IPS-NIHi7 (cell line): Measurements from ENCODE around the gene TERF2IP.

ENCODE experiments used
- DNase-seq: peaks from one replicate; pipeline ENCODE4 v3.0.0; 2012; ENCODE audit warnings: mixed read lengths; ENCODE audit errors: extremely low spot score

TERF2IP gene

DNA sequence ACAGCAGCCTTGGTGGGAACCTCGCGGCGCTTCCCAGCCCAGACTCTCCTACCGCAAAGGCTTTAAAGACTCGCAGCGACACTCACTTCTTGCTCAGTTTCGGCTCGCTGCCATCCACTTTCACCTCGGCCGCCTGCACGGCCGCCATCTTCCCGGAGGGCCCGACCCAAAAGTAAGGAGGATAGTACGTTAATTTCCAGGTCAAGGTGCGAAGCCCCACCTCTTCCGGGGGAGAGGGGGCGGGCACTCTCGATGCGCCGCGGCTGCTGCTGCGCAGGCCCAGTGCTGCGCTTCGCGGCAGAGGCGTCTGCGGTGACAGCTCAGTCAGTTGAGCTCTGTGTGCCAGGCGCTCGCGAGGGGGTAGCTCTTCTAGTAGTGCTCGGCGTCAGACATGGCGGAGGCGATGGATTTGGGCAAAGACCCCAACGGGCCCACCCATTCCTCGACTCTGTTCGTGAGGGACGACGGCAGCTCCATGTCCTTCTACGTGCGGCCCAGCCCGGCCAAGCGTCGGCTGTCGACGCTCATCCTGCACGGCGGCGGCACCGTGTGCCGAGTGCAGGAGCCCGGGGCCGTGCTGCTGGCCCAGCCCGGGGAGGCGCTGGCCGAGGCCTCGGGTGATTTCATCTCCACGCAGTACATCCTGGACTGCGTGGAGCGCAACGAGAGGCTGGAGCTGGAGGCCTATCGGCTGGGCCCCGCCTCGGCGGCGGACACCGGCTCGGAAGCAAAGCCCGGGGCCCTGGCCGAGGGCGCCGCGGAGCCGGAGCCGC, at the start of gene TERF2IP, which contains the start of gene KARS1:
TSS of gene TERF2IP (plus strand) at position 282 of the 773 bp plus-strand sequence. CDS start at position 392, 110 bp downstream.
TSS of gene KARS1 (minus strand) at position 174 of the 773 bp plus-strand sequence. CDS start at position 148, 26 bp downstream.
- peak; percentile 96 for DNase-seq

GRCh38 chr16:75599452-75600277, 47.9 kb upstream of the TERF2IP start:
- DNase-seq, result no peak

- DNase-seq, result no peak
Observed at GRCh38 chr16:75603241-75603640, 44.3 kb upstream of the TERF2IP start.

- no peak for DNase-seq
Observed at GRCh38 chr16:75606507-75606906, 41.1 kb upstream of the TERF2IP start.

DNA sequence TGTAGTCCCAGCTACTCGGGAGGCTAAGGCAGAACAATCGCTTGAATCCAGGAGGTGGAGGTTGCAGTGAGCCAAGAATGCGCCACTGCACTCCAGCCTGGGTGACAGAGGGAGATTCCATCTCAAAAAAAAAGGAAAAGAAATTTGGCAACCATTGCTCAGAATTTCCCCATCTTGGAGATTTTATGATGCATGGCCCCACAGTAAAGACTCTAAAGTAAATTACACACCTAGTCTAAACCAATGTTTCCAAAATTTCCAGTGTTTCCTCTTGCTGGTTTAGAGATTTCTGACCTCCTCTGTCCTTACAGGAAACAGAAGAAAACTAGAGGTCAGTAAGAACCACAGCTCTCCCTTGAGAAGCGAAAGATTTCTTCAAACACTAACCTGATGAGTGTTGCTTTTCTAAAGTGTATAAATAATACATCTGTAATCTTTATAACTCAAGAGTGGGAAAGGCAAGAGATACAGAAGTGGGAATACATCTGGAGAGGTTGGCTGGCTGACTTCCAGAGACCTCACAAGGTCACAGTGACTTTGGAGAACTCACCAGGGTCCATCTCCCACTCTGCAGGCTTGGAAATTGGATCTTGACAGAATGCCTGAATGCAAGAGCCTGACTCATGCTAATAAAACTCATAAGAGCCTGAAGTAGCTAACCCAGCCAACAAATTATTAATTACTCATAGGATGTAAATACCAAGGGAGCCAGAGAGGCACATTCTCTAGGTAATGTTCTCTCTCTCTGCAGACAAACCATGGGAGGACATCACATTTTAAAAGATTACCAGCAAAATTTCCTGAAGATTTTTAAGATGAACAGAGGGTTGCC, 33.3 kb upstream of the TERF2IP start:
- no peak for DNase-seq

DNA sequence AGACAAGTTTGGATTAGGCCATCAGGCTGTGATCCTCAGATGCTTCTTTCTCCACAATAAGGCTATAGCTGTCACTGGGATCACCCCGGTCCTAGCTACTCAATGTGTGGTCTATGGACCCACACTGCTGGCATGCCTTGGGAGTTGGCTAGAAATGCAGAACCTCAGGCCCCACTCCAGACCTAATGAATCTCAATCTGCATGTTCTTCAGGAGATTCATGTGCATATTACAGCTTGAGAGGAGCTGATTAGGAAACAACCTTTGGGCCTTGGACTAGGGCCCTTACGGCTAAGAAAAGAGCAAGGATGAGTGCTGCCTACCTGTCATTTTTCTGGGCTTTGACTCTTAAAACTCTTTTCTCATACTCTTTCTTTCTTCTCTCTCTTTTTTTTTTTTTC, 32.0 kb upstream of the TERF2IP start:
- DNase-seq, result no peak

- DNase-seq, result no peak
Observed at GRCh38 chr16:75616521-75617010, 31.0 kb upstream of the TERF2IP start.

- no peak for DNase-seq
Observed at GRCh38 chr16:75617121-75617520, 30.5 kb upstream of the TERF2IP start.

- DNase-seq, result no peak
Observed at GRCh38 chr16:75618780-75619179, 28.8 kb upstream of the TERF2IP start.

DNA sequence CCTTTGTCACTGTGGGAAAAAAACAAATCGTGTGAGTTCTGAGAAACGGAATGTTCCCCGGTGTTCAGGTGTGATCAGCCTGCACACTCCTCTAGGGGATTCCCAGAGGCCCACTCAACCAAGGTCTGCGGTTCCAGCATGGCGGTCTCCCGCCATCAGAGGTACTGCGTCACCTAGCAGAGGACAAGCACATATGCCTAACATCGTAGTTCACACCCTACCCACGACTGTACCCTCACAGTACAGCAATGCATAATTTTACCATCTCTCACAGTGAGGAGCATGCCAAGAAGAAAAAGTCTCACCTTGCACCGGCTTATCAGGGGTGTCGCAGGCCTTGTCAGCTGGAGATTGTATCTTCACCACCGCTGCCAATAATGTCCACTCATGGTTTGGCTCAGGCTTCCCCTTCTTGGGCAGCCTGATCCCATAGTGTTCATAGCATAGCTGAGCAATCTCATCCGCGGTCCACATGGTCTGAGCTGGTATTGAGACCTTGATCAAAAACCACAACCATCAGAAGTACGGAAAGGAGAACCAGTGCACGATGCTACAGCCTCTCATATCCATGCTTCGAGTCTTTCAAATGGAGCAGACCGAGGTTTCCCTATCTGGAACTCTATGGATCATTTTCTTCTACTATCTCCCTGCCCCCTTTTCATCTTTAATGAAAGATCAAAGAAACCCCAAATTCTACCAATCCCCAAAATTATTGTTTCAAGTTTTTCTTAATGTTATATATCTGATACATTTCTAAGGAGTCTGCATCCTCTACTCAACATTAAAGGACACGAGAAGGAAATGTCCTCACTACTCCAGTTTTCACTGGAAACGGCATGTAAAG, 27.0 kb upstream of the TERF2IP start:
- DNase-seq, result no peak

GRCh38 chr16:75621170-75621477, 26.4 kb upstream of the TERF2IP start:
- DNase-seq, result peak; percentile 28

GRCh38 chr16:75622761-75623605, 24.6 kb upstream of the TERF2IP start, which contains the start of gene ADAT1:
ADAT1 (minus strand) TSS chr16:75623281; CDS start chr16:75620799, 2,482 bp downstream.
- peak; percentile 97 for DNase-seq

DNA sequence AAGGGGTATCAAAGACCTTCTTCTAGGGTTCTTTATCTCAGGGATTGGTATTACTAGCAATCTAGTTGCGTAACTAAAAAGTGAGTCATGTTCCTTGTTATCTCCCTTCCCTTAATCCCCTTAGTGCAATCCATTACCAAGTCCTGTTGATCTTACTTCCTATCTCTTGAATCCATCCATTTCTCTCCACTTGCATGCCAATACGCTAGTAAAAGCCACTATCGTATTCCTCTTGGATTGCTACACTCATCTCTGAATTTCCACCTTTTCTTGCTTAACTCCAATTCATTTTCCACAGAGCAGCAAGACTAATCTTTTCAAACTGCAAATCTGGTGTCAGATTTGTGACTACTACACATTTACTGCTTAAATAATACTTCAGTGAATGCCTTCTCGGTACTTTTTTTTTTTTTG, 22.6 kb upstream of the TERF2IP start:
- DNase-seq, result no peak

DNA sequence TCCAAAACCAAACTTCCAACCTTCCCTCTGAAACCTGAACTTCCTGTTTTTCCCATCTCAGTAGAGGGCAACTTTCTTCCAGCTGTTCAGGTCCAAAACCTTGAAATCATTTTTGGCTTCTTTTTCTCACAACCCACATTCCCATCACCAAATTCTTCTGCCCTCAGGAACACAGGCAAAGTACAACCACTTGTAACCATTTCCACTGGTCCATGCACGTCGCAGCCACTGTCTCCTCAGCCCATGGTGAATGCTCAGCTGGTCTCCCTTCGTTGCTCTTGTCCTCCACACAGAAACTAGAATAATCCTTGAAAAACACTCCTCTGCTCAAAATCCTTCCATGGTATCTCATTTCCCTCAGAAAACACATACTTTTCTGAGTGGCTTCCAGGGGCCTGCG, 20.8 kb upstream of the TERF2IP start:
- DNase-seq, result no peak

DNA sequence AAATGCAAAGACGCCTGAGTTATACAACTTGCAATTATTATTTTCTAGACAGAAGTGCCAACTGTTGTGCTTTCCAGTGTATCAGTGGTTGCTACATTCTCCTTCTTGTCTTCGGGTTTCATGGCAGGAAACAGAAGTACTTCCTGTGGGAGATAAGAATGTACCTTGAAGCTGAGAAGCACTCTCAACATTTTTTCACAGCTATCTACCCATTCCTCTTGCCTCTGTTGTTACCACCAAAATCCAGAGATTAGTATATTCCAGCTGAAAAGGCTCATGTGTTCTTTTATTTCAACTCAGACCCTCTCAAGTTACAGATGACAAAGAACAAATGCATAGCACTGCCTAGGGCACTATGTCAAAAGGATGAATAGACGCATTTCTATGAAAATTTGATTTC, 19.7 kb upstream of the TERF2IP start:
- no peak for DNase-seq

DNA sequence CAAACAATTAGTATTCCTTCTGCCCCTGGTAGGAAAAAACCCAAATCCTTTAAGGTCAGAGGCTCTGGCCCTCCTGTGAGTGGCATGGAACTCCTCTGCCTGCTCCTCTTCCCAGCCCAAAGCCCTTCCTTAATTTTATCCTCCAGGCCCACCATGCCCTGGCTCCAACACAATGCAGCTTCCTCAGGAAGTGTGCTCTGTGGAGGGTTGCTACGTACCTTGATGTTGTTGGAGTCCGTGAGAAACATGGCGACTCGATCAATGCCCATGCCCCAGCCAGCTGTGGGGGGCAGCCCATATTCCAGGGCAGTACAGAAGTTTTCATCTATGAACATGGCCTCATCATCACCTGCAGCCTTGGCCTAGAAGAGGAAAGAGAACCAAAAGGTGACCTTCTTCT, 19.2 kb upstream of the TERF2IP start:
- no peak for DNase-seq

GRCh38 chr16:75629132-75629531, 18.4 kb upstream of the TERF2IP start:
- no peak for DNase-seq

DNA sequence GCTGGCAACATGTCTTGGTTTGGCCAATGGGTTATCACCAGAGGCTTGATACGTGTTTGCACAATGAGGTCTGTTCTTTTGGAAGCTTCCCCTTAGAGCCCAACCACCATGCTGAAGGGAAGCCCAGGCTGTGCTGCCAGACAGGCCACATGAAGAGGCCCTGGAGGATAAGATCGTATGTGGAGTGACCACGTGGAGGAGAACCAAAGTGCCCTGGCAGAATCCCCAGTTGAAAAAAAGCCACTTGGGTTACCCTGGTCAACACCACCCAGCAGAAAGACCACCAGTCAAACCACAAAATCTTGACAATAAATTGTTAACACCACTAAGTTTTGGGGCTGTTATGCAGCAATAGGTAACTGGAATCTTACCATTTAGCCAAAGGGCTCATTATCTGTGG, 17.5 kb upstream of the TERF2IP start:
- DNase-seq, result no peak

DNA sequence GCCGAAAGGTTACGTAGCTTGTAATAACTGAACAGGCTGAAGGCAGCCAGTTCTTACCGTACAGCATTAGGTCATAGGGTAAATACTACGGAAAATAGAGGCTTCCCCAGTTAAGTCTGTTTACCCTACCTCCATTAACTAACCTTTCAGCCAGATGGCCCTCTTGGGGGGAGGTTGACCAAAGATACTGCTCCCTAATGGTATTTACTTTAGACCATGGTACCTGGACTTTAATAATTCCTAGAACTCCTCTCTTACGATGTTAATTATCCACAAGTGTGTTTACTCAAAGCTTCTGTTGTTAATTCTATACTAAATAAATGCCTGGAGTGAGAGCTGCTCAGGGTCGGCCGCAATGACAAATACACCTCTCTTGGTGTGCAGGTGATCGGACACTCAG, 14.7 kb upstream of the TERF2IP start:
- DNase-seq, result no peak

- DNase-seq, result no peak
Observed at GRCh38 chr16:75635036-75635435, 12.5 kb upstream of the TERF2IP start.
